Loucy (cell line): ENCODE data around the gene SND1.

Experiments used
- H2AFZ ChIP-seq: fragments of 200-600 bp; sonication (generic); 2 replicates; pipeline ENCODE4 v1.6.0; 2016; ENCODE audit warnings: antibody characterized with exemption, mild to moderate bottlenecking, low read length, moderate library complexity
- H3F3A ChIP-seq: fragments of 200-600 bp; 2 replicates; pipeline ENCODE4 v1.6.0; 2016; ENCODE audit warnings: antibody characterized with exemption, low read depth, mild to moderate bottlenecking
- H3K27me3 ChIP-seq: fragments of 200-600 bp; sonication (generic); 2 replicates; pipeline ENCODE4 v1.6.1; 2014; ENCODE audit warnings: low read length, mild to moderate bottlenecking; ENCODE audit not compliant: insufficient read depth, poor library complexity, severe bottlenecking
- H3K36me3 ChIP-seq: fragments of 200-600 bp; sonication (generic); 2 replicates; pipeline ENCODE4 v1.6.1; 2016; ENCODE audit warnings: low read length; ENCODE audit not compliant: insufficient read depth
- H3K4me1 ChIP-seq: fragments of 200-600 bp; sonication (generic); 2 replicates; pipeline ENCODE4 v1.5.1; 2014; ENCODE audit warnings: low read length, mild to moderate bottlenecking; ENCODE audit not compliant: insufficient read depth, poor library complexity, severe bottlenecking
- H3K4me2 ChIP-seq: fragments of 200-600 bp; sonication (generic); 2 replicates; pipeline ENCODE4 v1.6.0; 2014; ENCODE audit warnings: antibody characterized with exemption, low read length, low read depth, mild to moderate bottlenecking; ENCODE audit not compliant: poor library complexity, severe bottlenecking
- H3K4me3 ChIP-seq: fragments of 200-600 bp; sonication (generic); 2 replicates; pipeline ENCODE4 v1.5.1; 2014; ENCODE audit warnings: low read length, mild to moderate bottlenecking, mixed read lengths; ENCODE audit not compliant: poor library complexity, severe bottlenecking
- H3K79me2 ChIP-seq: fragments of 200-600 bp; sonication (generic); 2 replicates; pipeline ENCODE4 v1.6.1; 2014; ENCODE audit warnings: low read length; ENCODE audit not compliant: insufficient read depth
- H3K9ac ChIP-seq: fragments of 200-600 bp; sonication (generic); 2 replicates; pipeline ENCODE4 v1.6.0; 2014; ENCODE audit warnings: mild to moderate bottlenecking, low read depth, low read length, moderate library complexity; ENCODE audit not compliant: poor library complexity, severe bottlenecking
- H3K9me2 ChIP-seq: fragments of 200-600 bp; sonication (generic); replicated peaks from 2 replicates; pipeline ENCODE4 v1.6.1; 2016; ENCODE audit warnings: low read depth, low read length, mixed read lengths
- H3K9me3 ChIP-seq: fragments of 200-600 bp; sonication (generic); 2 replicates; pipeline ENCODE4 v1.6.1; 2014; ENCODE audit warnings: mild to moderate bottlenecking, antibody characterized with exemption, low read length, low read depth; ENCODE audit not compliant: insufficient read depth
- H4K20me1 ChIP-seq: fragments of 200-600 bp; sonication (generic); 2 replicates; pipeline ENCODE4 v1.6.0; 2014; ENCODE audit warnings: antibody characterized with exemption, low read length, mild to moderate bottlenecking; ENCODE audit not compliant: insufficient read depth, poor library complexity, severe bottlenecking
- EZH2phosphoT487 ChIP-seq: fragments of 200-600 bp; IDR thresholded peaks from 2 replicates; pipeline ENCODE4 v1.6.1; 2018; ENCODE audit warnings: antibody characterized with exemption, mild to moderate bottlenecking, moderate library complexity, borderline replicate concordance
- TF ChIP-seq, protein P1 (sequence below): fragments of 200-600 bp; sonication (generic); conservative IDR thresholded peaks from 2 replicates; pipeline ENCODE4 v1.5.1; 2014; ENCODE audit warnings: mild to moderate bottlenecking, antibody characterized with exemption, low read length

SND1 gene

DNA sequence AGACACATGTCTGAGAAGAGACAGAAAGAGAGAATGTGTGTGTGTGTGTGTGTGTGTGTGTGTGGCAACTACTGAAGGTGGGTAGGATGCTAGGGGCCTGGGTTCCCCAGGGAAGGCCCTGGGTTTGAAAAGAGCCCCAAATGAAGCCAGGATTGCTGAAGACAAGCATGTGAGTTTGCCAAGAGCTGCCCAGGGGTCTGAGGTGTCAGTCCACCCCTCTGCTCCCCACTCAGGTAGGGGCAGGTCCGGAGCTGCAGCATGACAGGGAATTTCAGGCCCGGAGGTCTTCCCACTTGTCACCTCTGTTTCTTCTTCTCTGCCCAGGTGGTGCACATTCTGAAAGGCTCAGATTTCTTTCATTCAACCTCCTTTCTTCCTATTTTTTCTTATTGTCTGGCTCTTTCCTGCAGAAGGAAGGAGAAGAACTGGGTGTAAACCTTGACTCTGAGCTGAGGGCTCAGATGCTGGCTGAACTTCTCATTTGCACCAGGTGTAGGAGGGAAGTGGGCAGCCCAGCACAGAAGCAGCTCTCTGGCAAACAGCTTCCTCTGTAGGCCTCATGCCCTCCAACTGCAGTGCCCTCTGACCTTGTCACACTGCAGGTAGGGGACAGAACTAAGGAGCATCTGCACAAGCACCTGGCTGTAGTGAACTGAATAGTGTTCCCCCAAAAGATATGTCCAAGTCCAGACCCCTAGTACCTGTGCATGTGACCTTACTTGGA lies 458.8 kb downstream of the SND1 start:
- H3K9me3 ChIP-seq = no peaks in the 10 kb centered on the region
- H3K27me3 ChIP-seq = no peaks in the 10 kb centered on the region
- peaks cover 3% of the 10 kb centered on the region; the same call in 1 of the 2 replicates for H3F3A ChIP-seq
- peaks cover 49% of the 10 kb centered on the region for H3K4me1 ChIP-seq
- H3K4me3 ChIP-seq = no peak overlapping the region
- no peaks in the 10 kb centered on the region for H3K36me3 ChIP-seq
- H4K20me1 ChIP-seq = no peaks in the 10 kb centered on the region
- H3K9me2 ChIP-seq = no peaks in the 10 kb centered on the region
- no peaks in the 10 kb centered on the region for H3K79me2 ChIP-seq
- no peak overlapping the region for H3K9ac ChIP-seq
- TF ChIP-seq, protein P1, sequence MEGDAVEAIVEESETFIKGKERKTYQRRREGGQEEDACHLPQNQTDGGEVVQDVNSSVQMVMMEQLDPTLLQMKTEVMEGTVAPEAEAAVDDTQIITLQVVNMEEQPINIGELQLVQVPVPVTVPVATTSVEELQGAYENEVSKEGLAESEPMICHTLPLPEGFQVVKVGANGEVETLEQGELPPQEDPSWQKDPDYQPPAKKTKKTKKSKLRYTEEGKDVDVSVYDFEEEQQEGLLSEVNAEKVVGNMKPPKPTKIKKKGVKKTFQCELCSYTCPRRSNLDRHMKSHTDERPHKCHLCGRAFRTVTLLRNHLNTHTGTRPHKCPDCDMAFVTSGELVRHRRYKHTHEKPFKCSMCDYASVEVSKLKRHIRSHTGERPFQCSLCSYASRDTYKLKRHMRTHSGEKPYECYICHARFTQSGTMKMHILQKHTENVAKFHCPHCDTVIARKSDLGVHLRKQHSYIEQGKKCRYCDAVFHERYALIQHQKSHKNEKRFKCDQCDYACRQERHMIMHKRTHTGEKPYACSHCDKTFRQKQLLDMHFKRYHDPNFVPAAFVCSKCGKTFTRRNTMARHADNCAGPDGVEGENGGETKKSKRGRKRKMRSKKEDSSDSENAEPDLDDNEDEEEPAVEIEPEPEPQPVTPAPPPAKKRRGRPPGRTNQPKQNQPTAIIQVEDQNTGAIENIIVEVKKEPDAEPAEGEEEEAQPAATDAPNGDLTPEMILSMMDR = no peak
- TF ChIP-seq EZH2phosphoT487 = no peak
- H3K4me2 ChIP-seq = no peak overlapping the region
- H2AFZ ChIP-seq = no peak overlapping the region

DNA sequence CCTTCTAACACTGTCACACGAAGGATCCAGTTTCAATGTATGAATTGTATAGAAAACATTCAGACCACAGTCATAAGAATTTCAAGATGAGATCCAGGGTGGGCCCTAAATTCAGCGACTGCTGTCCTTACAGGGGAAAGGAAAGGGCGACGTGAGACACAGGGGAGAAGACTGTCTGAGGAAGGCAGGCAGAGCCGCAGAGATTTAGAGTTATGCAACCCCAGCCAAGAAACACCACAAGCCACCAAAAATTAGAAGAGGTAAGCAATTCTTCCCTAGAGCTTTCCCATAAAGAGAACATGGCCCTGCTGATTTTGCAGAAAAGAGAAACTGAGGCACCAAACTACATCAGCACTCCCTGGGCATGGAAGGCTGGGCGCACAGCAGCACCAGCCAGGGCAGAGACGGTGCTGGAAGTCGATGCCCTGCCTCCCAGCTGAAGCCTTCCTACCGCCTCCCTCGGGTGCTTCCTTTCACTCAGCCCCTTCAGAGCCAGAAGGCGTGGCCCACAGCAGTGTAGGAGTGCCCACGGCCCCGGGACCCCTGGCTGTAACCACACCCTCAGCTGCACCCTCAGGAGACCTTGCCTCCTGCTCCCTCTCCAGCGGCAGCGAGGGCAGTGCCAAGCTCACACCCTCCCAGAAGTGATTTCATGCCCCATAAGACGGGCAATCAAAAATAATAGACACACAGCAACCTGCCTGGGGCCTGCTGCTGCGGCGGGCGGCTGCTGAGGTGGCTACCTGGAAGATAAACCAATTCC lies 460.2 kb downstream of the SND1 start:
- no peak overlapping the region for H3K9ac ChIP-seq
- no peaks in the 10 kb centered on the region for H3K9me2 ChIP-seq
- H4K20me1 ChIP-seq = no peaks in the 10 kb centered on the region
- peaks cover 3% of the 10 kb centered on the region; the same call in 1 of the 2 replicates for H3F3A ChIP-seq
- TF ChIP-seq EZH2phosphoT487 = no peak
- TF ChIP-seq, protein P1 = no peak
- H3K27me3 ChIP-seq = no peaks in the 10 kb centered on the region
- H3K4me1 ChIP-seq = peaks cover 47% of the 10 kb centered on the region
- H3K79me2 ChIP-seq = no peaks in the 10 kb centered on the region
- no peak overlapping the region for H3K4me3 ChIP-seq
- peak overlapping the region; percentile 18 for H3K4me2 ChIP-seq
- H3K9me3 ChIP-seq = no peaks in the 10 kb centered on the region
- no peak overlapping the region for H2AFZ ChIP-seq
- no peaks in the 10 kb centered on the region for H3K36me3 ChIP-seq

DNA sequence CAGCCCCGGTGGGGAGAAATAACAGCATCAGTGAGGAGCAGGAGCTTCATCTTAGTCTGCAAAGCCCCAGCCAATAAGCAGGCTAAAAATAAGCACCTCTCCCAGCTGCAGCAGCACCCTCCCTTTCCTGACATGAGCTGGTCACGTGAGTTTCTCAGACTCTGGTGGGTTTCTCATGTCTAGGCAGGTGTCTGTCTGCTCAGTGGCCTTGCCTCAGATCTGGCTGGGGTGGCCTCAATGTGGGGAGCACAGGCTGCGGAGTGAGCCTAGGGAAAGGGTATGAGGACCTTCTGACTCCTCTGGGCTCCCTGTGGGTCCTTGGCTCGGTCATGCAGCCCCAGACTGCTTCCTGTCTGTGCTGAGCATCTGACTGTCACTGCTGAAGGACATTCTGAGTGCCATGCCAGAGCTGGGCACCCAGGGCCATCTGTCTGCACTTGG lies 460.8 kb downstream of the SND1 start:
- Histone ChIP-seq H2AFZ (no peak overlapping the region), H3F3A (peaks cover 3% of the 10 kb centered on the region; the same call in 1 of the 2 replicates), H3K9me3 (no peaks in the 10 kb centered on the region), H3K79me2 (no peaks in the 10 kb centered on the region), H3K36me3 (no peaks in the 10 kb centered on the region), H3K27me3 (no peaks in the 10 kb centered on the region), H3K9me2 (no peaks in the 10 kb centered on the region), H3K4me3 (no peak overlapping the region), H3K4me1 (peaks cover 53% of the 10 kb centered on the region), H3K9ac (no peak overlapping the region), H4K20me1 (no peaks in the 10 kb centered on the region), H3K4me2 (peak overlapping the region; percentile 18)
- TF ChIP-seq, protein P1 = no peak
- no peak for TF ChIP-seq EZH2phosphoT487
